ENCODE data around the gene TBX19.

TBX19 gene

GRCh38 chr1:168279253-168279652, 1.4 kb upstream of the TBX19 start:
- H3K4me3 ChIP-seq (ENCODE audit: low read depth, low read length), result no peak overlapping the region
- DNase-seq (ENCODE audit: low read depth), result no peak
- TF ChIP-seq POLR2A (IDR thresholded peaks at IDR 0.05; ENCODE audit: extremely low read depth, insufficient read length), result no peak
- no peak for TF ChIP-seq MAX (IDR thresholded peaks at IDR 0.05; ENCODE audit: low read depth, low read length)
- no peak for TF ChIP-seq MYC (IDR thresholded peaks at IDR 0.05; ENCODE audit: low read depth, low read length)
- TF ChIP-seq CTCF (IDR thresholded peaks at IDR 0.05; ENCODE audit: low read depth, low read length), result no peak

GRCh38 chr1:168281603-168282325, 1.1 kb downstream of the TBX19 start:
- no peak overlapping the region for H3K4me3 ChIP-seq (ENCODE audit: low read depth, low read length)
- no peak for DNase-seq (ENCODE audit: low read depth)
- no peak for TF ChIP-seq CTCF (IDR thresholded peaks at IDR 0.05; ENCODE audit: low read depth, low read length)
- TF ChIP-seq MAX (IDR thresholded peaks at IDR 0.05; ENCODE audit: low read depth, low read length), result no peak
- TF ChIP-seq POLR2A (IDR thresholded peaks at IDR 0.05; ENCODE audit: extremely low read depth, insufficient read length), result no peak
- no peak for TF ChIP-seq MYC (IDR thresholded peaks at IDR 0.05; ENCODE audit: low read depth, low read length)

- no peak overlapping the region for H3K4me3 ChIP-seq (ENCODE audit: low read depth, low read length)
- no peak for TF ChIP-seq CTCF (IDR thresholded peaks at IDR 0.05; ENCODE audit: low read depth, low read length)
- no peak for DNase-seq (ENCODE audit: low read depth)
Measured at GRCh38 chr1:168285521-168285790, 4.8 kb downstream of the TBX19 start.

GRCh38 chr1:168285971-168286927, 5.6 kb downstream of the TBX19 start:
- no peak for DNase-seq (ENCODE audit: low read depth)

GRCh38 chr1:168287237-168287664, 6.6 kb downstream of the TBX19 start:
- H3K4me3 ChIP-seq (ENCODE audit: low read depth, low read length), result no peak overlapping the region
- DNase-seq (ENCODE audit: low read depth), result peak; percentile 49
- TF ChIP-seq MYC (IDR thresholded peaks at IDR 0.05; ENCODE audit: low read depth, low read length) (no peak), MAX (IDR thresholded peaks at IDR 0.05; ENCODE audit: low read depth, low read length) (no peak), POLR2A (IDR thresholded peaks at IDR 0.05; ENCODE audit: extremely low read depth, insufficient read length) (no peak), CTCF (IDR thresholded peaks at IDR 0.05; ENCODE audit: low read depth, low read length) (no peak)

More at GRCh38 chr1:168285971-168286927, 5.6 kb downstream of the TBX19 start:
- no peak for TF ChIP-seq MAX (IDR thresholded peaks at IDR 0.05; ENCODE audit: low read depth, low read length)
- TF ChIP-seq MYC (IDR thresholded peaks at IDR 0.05; ENCODE audit: low read depth, low read length), result no peak
- TF ChIP-seq POLR2A (IDR thresholded peaks at IDR 0.05; ENCODE audit: extremely low read depth, insufficient read length), result no peak
- no peak for TF ChIP-seq CTCF (IDR thresholded peaks at IDR 0.05; ENCODE audit: low read depth, low read length)
- H3K4me3 ChIP-seq (ENCODE audit: low read depth, low read length), result no peak overlapping the region
